Brain pericyte (primary cell): ENCODE measurements around the gene ACOT4.
"Not testable (repeated sequence)": the region's sequence is repeated elsewhere in the genome, so short reads cannot be mapped to it uniquely, and the experiment has no call there.

Source experiments
- DNase-seq: peaks from one replicate; pipeline ENCODE4 v3.0.0-alpha.2; 2012; ENCODE audit warnings: low read depth, low spot score

The ACOT4 gene

GRCh38 chr14:73633116-73634010, 41.7 kb downstream of the ACOT4 start:
- no peak for DNase-seq

DNA sequence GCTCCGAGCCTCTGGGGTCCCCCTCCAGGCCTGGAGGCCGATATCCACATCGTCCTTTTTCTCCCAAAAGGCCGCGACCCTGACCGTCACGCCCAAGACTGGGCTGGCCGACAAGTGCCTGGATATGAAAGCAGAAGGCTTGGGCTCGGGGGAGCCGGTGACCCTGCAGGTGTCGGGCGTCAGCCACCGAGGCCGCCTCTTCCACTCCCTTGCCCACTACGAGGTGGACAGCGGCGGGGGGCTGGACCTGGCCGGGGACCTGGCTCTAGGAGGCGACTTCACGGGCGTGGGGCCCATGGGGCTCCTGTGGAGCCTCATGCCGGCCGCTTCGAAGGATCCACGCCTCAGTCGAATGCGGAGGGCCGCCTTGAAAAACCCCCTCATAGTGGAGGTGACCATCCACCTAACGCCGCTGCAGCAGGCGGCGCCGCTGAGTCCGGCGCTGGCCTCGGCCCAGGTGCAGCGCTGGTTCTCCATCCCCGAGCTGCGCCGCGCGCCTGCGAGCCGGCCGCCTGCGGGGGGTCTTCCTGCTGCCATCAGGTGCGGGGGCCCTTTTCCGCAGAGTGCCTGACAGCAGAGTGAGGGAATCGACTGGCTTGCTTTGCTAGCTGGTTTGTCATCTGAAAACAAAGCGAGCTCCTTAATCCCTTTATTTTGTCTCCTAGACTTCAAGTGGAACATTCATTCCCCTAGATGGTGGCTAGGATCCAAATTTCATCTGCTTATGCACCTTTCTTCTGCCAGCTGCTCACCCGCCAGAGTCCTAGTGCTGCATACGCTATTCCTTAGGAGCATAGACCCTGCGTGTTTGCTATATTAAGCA, 42.5 kb downstream of the ACOT4 start:
- no peak for DNase-seq

- not testable (repeated sequence) for DNase-seq
Observed at GRCh38 chr14:73636355-73636754, 44.7 kb downstream of the ACOT4 start.

DNA sequence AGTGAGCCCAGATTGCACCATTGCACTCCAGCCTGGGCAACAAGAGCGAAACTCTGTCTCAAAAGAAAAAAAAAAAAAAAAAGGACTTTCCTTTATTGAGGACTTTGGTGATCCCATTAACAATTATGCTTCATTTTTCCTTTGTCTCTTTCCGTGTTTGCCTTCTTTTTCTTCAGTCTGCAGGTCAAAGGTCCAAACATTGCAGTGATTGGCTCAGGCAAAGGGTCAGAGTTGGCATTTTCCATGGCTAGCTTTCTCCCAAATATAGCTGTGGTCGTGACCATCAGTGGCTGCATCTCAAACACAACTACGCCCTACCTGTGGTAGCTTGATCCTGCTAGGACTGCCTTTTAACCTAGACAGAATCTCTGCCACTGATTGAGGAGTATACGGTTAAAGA, 46.2 kb downstream of the ACOT4 start:
- no peak for DNase-seq

- no peak for DNase-seq
Observed at GRCh38 chr14:73640796-73641365, 49.2 kb downstream of the ACOT4 start.

- peak; percentile 65 for DNase-seq
Observed at GRCh38 chr14:73644531-73645247, 53.0 kb downstream of the ACOT4 start, which contains the start of gene DNAL1. TSS of gene DNAL1 (plus strand) at chr14:73644986. CDS start at chr14:73645040, 54 bp downstream.

- no peak for DNase-seq
Observed at GRCh38 chr14:73645248-73645610, 53.6 kb downstream of the ACOT4 start.
